SK-N-SH (cell line): Measurements from ENCODE around the gene RASA3. TPM values are rescaled to one million over a fixed set of nuclear protein-coding genes. Genes with fewer than 3 reads are reported as not detected.

Source experiments
- CTCF ChIA-PET: fragments of 300-600, 350-600 bp; formaldehyde crosslinking; extraction: SDS; loops from one replicate; lab custom pipeline; 2021; lab: Yijun Ruan, JAX
- POLR2A ChIA-PET: fragments of 350-600 bp; sonication (Branson Sonifier 250); formaldehyde crosslinking; extraction: SDS; loops from one replicate; lab custom pipeline; 2020; ENCODE audit warnings: antibody characterized with exemption, inconsistent platforms; lab: Yijun Ruan, JAX
- DNase-seq: peaks from one replicate; pipeline ENCODE4 v3.0.0; 2012
- H2AFZ ChIP-seq: fragments of 200-600 bp; sonication (generic); 2 replicates; pipeline ENCODE4 v1.8.1; 2016; ENCODE audit warnings: antibody characterized with exemption, mild to moderate bottlenecking, low read depth
- H3F3A ChIP-seq: fragments of 200-600 bp; sonication (generic); replicated peaks from 2 replicates; pipeline ENCODE3; 2016; ENCODE audit warnings: antibody characterized with exemption, mild to moderate bottlenecking; ENCODE audit not compliant: insufficient read depth
- H3K27ac ChIP-seq, 2 experiments: fragments of 200-500 bp in 1 of 2; fragments of 200-600 bp in 1 of 2; sonication (Bioruptor generic) in 1 of 2; sonication (generic), shearing (Covaris generic) in 1 of 2; 2 replicates each; pipeline versions ENCODE4 v1.5.1 to v1.6.1; 2014 to 2016; ENCODE audit warnings: low read depth in 2 of 2, inconsistent platforms in 1 of 2, low read length in 1 of 2, mild to moderate bottlenecking in 1 of 2, mixed read lengths in 1 of 2
- H3K27me3 ChIP-seq: fragments of 200-600 bp; sonication (generic), shearing (Covaris generic); 2 replicates; pipeline ENCODE4 v1.6.1; 2016; ENCODE audit warnings: mixed run types; ENCODE audit not compliant: insufficient read depth
- H3K36me3 ChIP-seq, 2 experiments: fragments of 200-500 bp in 1 of 2; fragments of 200-600 bp in 1 of 2; sonication (Bioruptor generic) in 1 of 2; sonication (generic) in 1 of 2; replicated peaks in 1 of 2; 2 replicates each; pipeline versions ENCODE3 to v1.5.1; 2014 to 2016; ENCODE audit warnings: low read length in 1 of 2, mild to moderate bottlenecking in 1 of 2; ENCODE audit not compliant: insufficient read depth in 2 of 2, control insufficient read depth in 1 of 2
- H3K4me1 ChIP-seq, 2 experiments: fragments of 200-500 bp in 1 of 2; fragments of 200-600 bp in 1 of 2; sonication (Bioruptor generic) in 1 of 2; sonication (generic), shearing (Covaris generic) in 1 of 2; 2 replicates each; pipeline versions ENCODE4 v1.5.1 to v1.6.1; 2014 to 2016; ENCODE audit warnings: low read depth in 1 of 2, low read length in 1 of 2, mixed run types in 1 of 2; ENCODE audit not compliant: insufficient read depth in 2 of 2, control insufficient read depth in 1 of 2
- H3K4me2 ChIP-seq: fragments of 200-600 bp; sonication (generic), shearing (Covaris generic); 2 replicates; pipeline ENCODE4 v1.6.1; 2017; ENCODE audit warnings: mixed run types
- H3K4me3 ChIP-seq, 2 experiments: fragments of 200-500 bp in 1 of 2; fragments of 200-600 bp in 1 of 2; sonication (Bioruptor generic) in 1 of 2; sonication (generic), shearing (Covaris generic) in 1 of 2; 2 replicates each; pipeline versions ENCODE4 v1.5.1 to v1.8.1; 2014 to 2016; ENCODE audit warnings: low read depth in 2 of 2, inconsistent platforms in 1 of 2, low read length in 1 of 2, mild to moderate bottlenecking in 1 of 2, mixed read lengths in 1 of 2, moderate library complexity in 1 of 2
- H3K79me2 ChIP-seq: fragments of 200-600 bp; sonication (generic); 2 replicates; pipeline ENCODE4 v1.8.1; 2017; ENCODE audit warnings: mild to moderate bottlenecking; ENCODE audit not compliant: insufficient read depth
- H3K9ac ChIP-seq: fragments of 200-600 bp; sonication (generic); 2 replicates; pipeline ENCODE4 v1.6.1; 2017; ENCODE audit warnings: mixed run types
- H3K9me2 ChIP-seq: fragments of 200-600 bp; sonication (generic); 2 replicates; pipeline ENCODE4 v1.6.1; 2017; ENCODE audit warnings: mixed run types
- H3K9me3 ChIP-seq: fragments of 200-600 bp; sonication (generic); 2 replicates; pipeline ENCODE4 v1.6.1; 2017; ENCODE audit warnings: mixed run types, mild to moderate bottlenecking, moderate library complexity
- H4K20me1 ChIP-seq: fragments of 200-600 bp; sonication (generic); 2 replicates; pipeline ENCODE4 v1.6.1; 2017; ENCODE audit warnings: mild to moderate bottlenecking, mixed run types; ENCODE audit not compliant: insufficient read depth
- CHD2 ChIP-seq: fragments of 150-350 bp; IDR thresholded peaks from 2 replicates; pipeline ENCODE4 v1.6.1; 2018; ENCODE audit warnings: low read length; ENCODE audit not compliant: partially characterized antibody
- EP300 ChIP-seq, 2 experiments: IDR thresholded peaks; 2 replicates each; pipeline versions ENCODE4 v1.4.0 to v1.6.1; 2012; ENCODE audit warnings: borderline replicate concordance in 1 of 2, low read depth in 1 of 2, low read length in 1 of 2
- FOXM1 ChIP-seq: IDR thresholded peaks from 2 replicates; pipeline ENCODE4 v1.4.0; 2012; ENCODE audit warnings: low read depth, mild to moderate bottlenecking
- GABPA ChIP-seq: IDR thresholded peaks from 2 replicates; pipeline ENCODE4 v1.4.0; 2012; ENCODE audit warnings: low read depth, mild to moderate bottlenecking
- GATA2 ChIP-seq: sonication (generic); formaldehyde crosslinking; IDR thresholded peaks from 2 replicates; pipeline ENCODE4 v1.5.0; 2020; ENCODE audit warnings: mild to moderate bottlenecking, missing genetic modification reagents
- RAD21 ChIP-seq: IDR thresholded peaks from 2 replicates; pipeline ENCODE4 v1.6.1; 2012; ENCODE audit warnings: mild to moderate bottlenecking, low read length
- RXRA ChIP-seq: IDR thresholded peaks from 2 replicates; pipeline ENCODE4 v1.4.0; 2012; ENCODE audit warnings: low read depth, mild to moderate bottlenecking, borderline replicate concordance
- WGBS: methylation state at CpG from one replicate; pipeline ENCODE4 v1.1.6; 2017; ENCODE audit warnings: low lambda C conversion rate; 5-methylcytosine and 5-hydroxymethylcytosine counted together
- polyA plus RNA-seq, 3 experiments: library from polyadenylated mRNA; depleted of rRNA; stranded (reverse); fragments of >200 nt; gene quantifications; 2 replicates each; pipeline ENCODE4 v1.2.3, GENCODE V29; 2012
- TF ChIP-seq, protein P1 (sequence below): IDR thresholded peaks from 2 replicates; pipeline ENCODE4 v1.4.0; 2012; ENCODE audit warnings: low read depth
- TF ChIP-seq, protein P2 (sequence below): IDR thresholded peaks from 2 replicates; pipeline ENCODE4 v1.6.1; 2012; ENCODE audit warnings: mild to moderate bottlenecking, low read depth, low read length, moderate library complexity
- TF ChIP-seq, protein P3 (sequence below): fragments of 150-350 bp; IDR thresholded peaks from 2 replicates; pipeline ENCODE4 v1.6.1; 2017; ENCODE audit warnings: antibody characterized with exemption, low read length, low read depth, borderline replicate concordance
- TF ChIP-seq, protein P4 (sequence below): IDR thresholded peaks from 2 replicates; pipeline ENCODE4 v1.4.0; 2012; ENCODE audit warnings: low read depth, borderline replicate concordance

Gene RASA3
- polyA plus RNA-seq, 1 of the 3 experiments (the other 2 are of a cell fraction), result 25.1 TPM

DNA sequence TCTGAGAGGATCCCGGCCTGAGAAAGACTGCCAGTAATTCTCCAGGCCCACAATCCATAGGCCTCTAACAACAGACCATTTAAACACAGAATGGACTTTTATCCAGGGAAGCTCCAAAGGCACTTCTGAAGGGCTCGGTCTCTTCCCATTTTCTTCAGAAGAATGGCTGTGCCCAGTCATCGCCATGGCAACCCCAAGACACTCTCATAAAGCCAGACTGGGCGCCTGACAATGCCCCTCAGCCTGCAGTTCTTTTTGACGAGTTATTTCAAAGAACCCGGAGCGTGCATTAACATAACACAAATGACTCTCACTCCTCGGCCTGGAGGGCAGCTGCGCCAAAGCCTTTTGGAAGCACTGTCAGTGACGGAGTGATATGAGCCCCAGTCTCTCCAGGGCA lies 61.0 kb downstream of the RASA3 start:
- no peaks in the 10 kb centered on the region for H3K9me3 ChIP-seq
- peaks cover 40% of the 10 kb centered on the region for H3F3A ChIP-seq
- DNase-seq, result no peak
- H3K27ac ChIP-seq, result peak overlapping the region in 1 of 2 experiments; percentile 4; a peak in 1 of 4 replicates
- ChIA-PET POLR2A (no interaction called here), CTCF (no interaction called here)
- no peak overlapping the region for H3K4me3 ChIP-seq
- no peaks in the 10 kb centered on the region for H3K9me2 ChIP-seq
- H3K9ac ChIP-seq, result no peak overlapping the region
- no peak overlapping the region for H3K4me2 ChIP-seq
- no peak for TF ChIP-seq EP300 (IDR thresholded peaks at IDR 0.05; ENCODE audit: borderline replicate concordance in 1 of 2, low read depth in 1 of 2, low read length in 1 of 2)
- no peak for TF ChIP-seq FOXM1
- H4K20me1 ChIP-seq, result peaks cover 14% of the 10 kb centered on the region; the same call in 1 of the 2 replicates
- H2AFZ ChIP-seq, result no peak overlapping the region
- H3K4me1 ChIP-seq, result peaks cover 9 to 20% of the 10 kb centered on the region in 2 experiments; a peak in 3 of 4 replicates
- 94% methylated on average over 7 of the region's 10 CpGs for WGBS
- peaks cover 70% of the 10 kb centered on the region for H3K79me2 ChIP-seq
- peaks cover 23 to 28% of the 10 kb centered on the region in 2 experiments for H3K36me3 ChIP-seq
- no peaks in the 10 kb centered on the region for H3K27me3 ChIP-seq

DNA sequence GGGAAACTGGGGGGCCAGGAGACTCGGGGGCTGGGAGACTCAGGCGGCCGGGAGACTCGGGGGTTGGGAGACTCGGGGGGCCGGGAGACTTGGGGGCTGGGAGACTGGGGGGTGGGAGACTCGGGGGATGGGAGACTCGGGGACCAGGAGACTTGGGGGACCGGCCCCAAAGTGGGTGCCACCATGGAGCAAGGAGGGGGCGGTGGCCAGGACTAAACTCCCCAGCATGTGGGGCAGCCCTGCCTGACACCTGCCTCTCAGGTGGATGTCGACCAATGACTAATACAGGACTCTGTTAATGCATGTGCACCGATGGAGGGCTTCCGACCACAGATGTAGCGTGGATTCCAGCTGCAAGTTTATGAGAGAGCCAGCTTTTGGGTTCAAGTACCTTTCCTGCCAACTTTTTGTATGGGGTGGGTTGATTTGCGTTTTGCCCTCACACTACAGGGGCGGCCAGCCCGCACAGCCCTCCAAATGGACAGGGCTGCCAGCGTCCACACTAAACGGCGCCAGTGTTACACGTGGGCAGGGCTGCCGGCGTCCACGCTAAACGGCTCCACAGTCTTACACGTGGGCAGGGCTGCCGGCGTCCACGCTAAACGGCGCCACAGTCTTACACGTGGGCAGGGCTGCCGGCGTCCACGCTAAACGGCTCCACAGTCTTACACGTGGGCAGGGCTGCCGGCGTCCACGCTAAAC lies 62.2 kb downstream of the RASA3 start:
- Histone ChIP-seq H3K4me3 (no peak overlapping the region), H4K20me1 (0 out of 2 replicates have a peak, but pooled peaks cover 14% of the 10 kb centered on the region), H3K27ac (no peak overlapping the region), H3K4me1 (peaks cover 20 to 30% of the 10 kb centered on the region in 2 experiments; a peak in 3 of 4 replicates), H3K9me3 (no peaks in the 10 kb centered on the region), H3K9ac (no peak overlapping the region), H3F3A (peaks cover 51% of the 10 kb centered on the region), H3K9me2 (no peaks in the 10 kb centered on the region), H2AFZ (no peak overlapping the region), H3K79me2 (peaks cover 69% of the 10 kb centered on the region), H3K4me2 (no peak overlapping the region), H3K27me3 (no peaks in the 10 kb centered on the region), H3K36me3 (peaks cover 23 to 28% of the 10 kb centered on the region in 2 experiments)
- CTCF ChIA-PET, result no interaction called here
- POLR2A ChIA-PET, result no interaction called here
- TF ChIP-seq, protein P1, sequence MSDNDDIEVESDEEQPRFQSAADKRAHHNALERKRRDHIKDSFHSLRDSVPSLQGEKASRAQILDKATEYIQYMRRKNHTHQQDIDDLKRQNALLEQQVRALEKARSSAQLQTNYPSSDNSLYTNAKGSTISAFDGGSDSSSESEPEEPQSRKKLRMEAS, result no peak
- TF ChIP-seq, protein P2, sequence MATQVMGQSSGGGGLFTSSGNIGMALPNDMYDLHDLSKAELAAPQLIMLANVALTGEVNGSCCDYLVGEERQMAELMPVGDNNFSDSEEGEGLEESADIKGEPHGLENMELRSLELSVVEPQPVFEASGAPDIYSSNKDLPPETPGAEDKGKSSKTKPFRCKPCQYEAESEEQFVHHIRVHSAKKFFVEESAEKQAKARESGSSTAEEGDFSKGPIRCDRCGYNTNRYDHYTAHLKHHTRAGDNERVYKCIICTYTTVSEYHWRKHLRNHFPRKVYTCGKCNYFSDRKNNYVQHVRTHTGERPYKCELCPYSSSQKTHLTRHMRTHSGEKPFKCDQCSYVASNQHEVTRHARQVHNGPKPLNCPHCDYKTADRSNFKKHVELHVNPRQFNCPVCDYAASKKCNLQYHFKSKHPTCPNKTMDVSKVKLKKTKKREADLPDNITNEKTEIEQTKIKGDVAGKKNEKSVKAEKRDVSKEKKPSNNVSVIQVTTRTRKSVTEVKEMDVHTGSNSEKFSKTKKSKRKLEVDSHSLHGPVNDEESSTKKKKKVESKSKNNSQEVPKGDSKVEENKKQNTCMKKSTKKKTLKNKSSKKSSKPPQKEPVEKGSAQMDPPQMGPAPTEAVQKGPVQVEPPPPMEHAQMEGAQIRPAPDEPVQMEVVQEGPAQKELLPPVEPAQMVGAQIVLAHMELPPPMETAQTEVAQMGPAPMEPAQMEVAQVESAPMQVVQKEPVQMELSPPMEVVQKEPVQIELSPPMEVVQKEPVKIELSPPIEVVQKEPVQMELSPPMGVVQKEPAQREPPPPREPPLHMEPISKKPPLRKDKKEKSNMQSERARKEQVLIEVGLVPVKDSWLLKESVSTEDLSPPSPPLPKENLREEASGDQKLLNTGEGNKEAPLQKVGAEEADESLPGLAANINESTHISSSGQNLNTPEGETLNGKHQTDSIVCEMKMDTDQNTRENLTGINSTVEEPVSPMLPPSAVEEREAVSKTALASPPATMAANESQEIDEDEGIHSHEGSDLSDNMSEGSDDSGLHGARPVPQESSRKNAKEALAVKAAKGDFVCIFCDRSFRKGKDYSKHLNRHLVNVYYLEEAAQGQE, result no peak
- TF ChIP-seq CHD2 (no peak), GATA2 (no peak), GABPA (no peak), RXRA (no peak), RAD21 (no peak)
- TF ChIP-seq, protein P3, sequence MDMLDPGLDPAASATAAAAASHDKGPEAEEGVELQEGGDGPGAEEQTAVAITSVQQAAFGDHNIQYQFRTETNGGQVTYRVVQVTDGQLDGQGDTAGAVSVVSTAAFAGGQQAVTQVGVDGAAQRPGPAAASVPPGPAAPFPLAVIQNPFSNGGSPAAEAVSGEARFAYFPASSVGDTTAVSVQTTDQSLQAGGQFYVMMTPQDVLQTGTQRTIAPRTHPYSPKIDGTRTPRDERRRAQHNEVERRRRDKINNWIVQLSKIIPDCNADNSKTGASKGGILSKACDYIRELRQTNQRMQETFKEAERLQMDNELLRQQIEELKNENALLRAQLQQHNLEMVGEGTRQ, result no peak
- TF ChIP-seq, protein P4, sequence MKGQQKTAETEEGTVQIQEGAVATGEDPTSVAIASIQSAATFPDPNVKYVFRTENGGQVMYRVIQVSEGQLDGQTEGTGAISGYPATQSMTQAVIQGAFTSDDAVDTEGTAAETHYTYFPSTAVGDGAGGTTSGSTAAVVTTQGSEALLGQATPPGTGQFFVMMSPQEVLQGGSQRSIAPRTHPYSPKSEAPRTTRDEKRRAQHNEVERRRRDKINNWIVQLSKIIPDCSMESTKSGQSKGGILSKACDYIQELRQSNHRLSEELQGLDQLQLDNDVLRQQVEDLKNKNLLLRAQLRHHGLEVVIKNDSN, result no peak
- no peak for DNase-seq
- 93% methylated on average over 28 of the region's 40 CpGs for WGBS
